H1 (cell line): ENCODE measurements around the gene MRPL55. TPM values are rescaled to one million over a fixed set of nuclear protein-coding genes. Genes with fewer than 3 reads are reported as not detected.

Experiments
- CTCF ChIA-PET: fragments of 300-600 bp; sonication (Branson Sonifier 250); formaldehyde crosslinking; loops from one replicate; lab custom pipeline; 2021; ENCODE audit not compliant: partially characterized antibody; lab: Charles Lee
- POLR2A ChIA-PET: fragments of 300-600 bp; sonication (Branson Sonifier 250); formaldehyde crosslinking; loops from one replicate; lab custom pipeline; 2021; ENCODE audit warnings: inconsistent platforms; ENCODE audit not compliant: partially characterized antibody; lab: Charles Lee
- DNase-seq, 2 experiments: peaks; one replicate each; pipeline versions ENCODE4 v3.0.0 to v3.0.0-alpha.2; 2010 to 2022; ENCODE audit warnings: low spot score in 2 of 2, low read depth in 1 of 2, mixed read lengths in 1 of 2
- FAIRE-seq: peaks from 2 replicates; lab custom pipeline; 2011; peaks lifted over from hg19 to GRCh38; lab: Jason Lieb, UNC
- H2AFZ ChIP-seq: 2 replicates; pipeline ENCODE4 v1.8.1; 2012; ENCODE audit warnings: low read length, inconsistent platforms
- H2AK5ac ChIP-seq: 2 replicates; pipeline ENCODE4 v1.6.1; 2013; ENCODE audit warnings: low read depth, low read length
- H2BK120ac ChIP-seq: replicated peaks from 2 replicates; pipeline ENCODE3; 2013; ENCODE audit warnings: low read depth, low read length, inconsistent platforms
- H2BK12ac ChIP-seq: 2 replicates; pipeline ENCODE4 v1.6.1; 2013; ENCODE audit warnings: low read depth, low read length
- H2BK15ac ChIP-seq: 2 replicates; pipeline ENCODE4 v1.6.1; 2013; ENCODE audit warnings: low read length
- H2BK20ac ChIP-seq: 2 replicates; pipeline ENCODE4 v1.6.1; 2013; ENCODE audit warnings: low read length
- H2BK5ac ChIP-seq: 2 replicates; pipeline ENCODE4 v1.6.1; 2013; ENCODE audit warnings: low read depth, low read length
- H3K14ac ChIP-seq: 2 replicates; pipeline ENCODE4 v1.6.1; 2013; ENCODE audit warnings: inconsistent platforms; ENCODE audit not compliant: insufficient read length
- H3K18ac ChIP-seq: 2 replicates; pipeline ENCODE4 v1.6.1; 2013; ENCODE audit warnings: low read length; ENCODE audit errors: extremely low read depth
- H3K23ac ChIP-seq: 2 replicates; pipeline ENCODE4 v1.6.1; 2013; ENCODE audit warnings: inconsistent platforms; ENCODE audit not compliant: insufficient read length
- H3K23me2 ChIP-seq: 2 replicates; pipeline ENCODE4 v1.6.1; 2013; ENCODE audit warnings: low read depth, low read length
- H3K27ac ChIP-seq: 2 replicates; pipeline ENCODE4 v1.6.1; 2011; ENCODE audit warnings: low read depth, low read length, inconsistent platforms
- H3K27me3 ChIP-seq, 4 experiments: replicated peaks in 1 of 4; 1 replicate in 1 of 4; 2 replicates in 3 of 4; pipeline versions ENCODE4 v1.6.1 to v1.8.1; 2011 to 2013; ENCODE audit warnings: low read length in 3 of 4, mild to moderate bottlenecking in 3 of 4, inconsistent platforms in 2 of 4, mixed read lengths in 2 of 4, moderate library complexity in 1 of 4; ENCODE audit not compliant: control insufficient read depth in 3 of 4, insufficient read depth in 3 of 4; ENCODE audit errors: extremely low read depth in 1 of 4
- H3K36me3 ChIP-seq, 4 experiments: 2 replicates each; pipeline versions ENCODE4 v1.6.1 to v1.8.1; 2011 to 2013; ENCODE audit warnings: mild to moderate bottlenecking in 4 of 4, low read length in 3 of 4, moderate library complexity in 2 of 4, control low read depth in 1 of 4, inconsistent platforms in 1 of 4; ENCODE audit not compliant: insufficient read depth in 4 of 4, control insufficient read depth in 2 of 4
- H3K4ac ChIP-seq: replicated peaks from 2 replicates; pipeline ENCODE3; 2013; ENCODE audit warnings: low read length, low read depth, mixed read lengths, inconsistent platforms; ENCODE audit not compliant: insufficient read length
- H3K4me1 ChIP-seq, 4 experiments: replicated peaks in 1 of 4; 1 replicate in 1 of 4; 2 replicates in 3 of 4; pipeline versions ENCODE4 v1.6.1 to v1.8.1; 2011 to 2013; ENCODE audit warnings: low read length in 3 of 4, inconsistent platforms in 2 of 4, mixed read lengths in 1 of 4; ENCODE audit not compliant: insufficient read depth in 4 of 4, control insufficient read depth in 3 of 4
- H3K4me2 ChIP-seq, 2 experiments: 2 replicates each; pipeline versions ENCODE4 v1.6.1 to v1.8.1; 2011 to 2013; ENCODE audit warnings: low read depth in 2 of 2, low read length in 2 of 2, control low read depth in 1 of 2, inconsistent platforms in 1 of 2, mild to moderate bottlenecking in 1 of 2; ENCODE audit not compliant: insufficient read depth in 1 of 2
- H3K4me3 ChIP-seq, 4 experiments: fragments of 200-600, 300-600 bp in 1 of 4; sonication (generic), shearing (Covaris generic), sonication (Bioruptor Twin) in 1 of 4; 2 replicates each; pipeline versions ENCODE4 v1.5.1 to v1.8.1; 2011 to 2016; ENCODE audit warnings: low read length in 4 of 4, low read depth in 3 of 4, control low read depth in 2 of 4, inconsistent platforms in 2 of 4, mild to moderate bottlenecking in 2 of 4, mixed read lengths in 1 of 4, moderate library complexity in 1 of 4; ENCODE audit not compliant: insufficient read depth in 2 of 4; ENCODE audit errors: extremely low read depth in 1 of 4
- H3K56ac ChIP-seq: replicated peaks from 2 replicates; pipeline ENCODE3; 2013; ENCODE audit warnings: low read depth, mild to moderate bottlenecking, mixed read lengths, low read length, inconsistent platforms; ENCODE audit not compliant: insufficient read length
- H3K79me1 ChIP-seq: 2 replicates; pipeline ENCODE4 v1.6.1; 2013; ENCODE audit warnings: low read depth, low read length, control low read depth
- H3K79me2 ChIP-seq, 2 experiments: 2 replicates each; pipeline versions ENCODE4 v1.6.1 to v1.8.1; 2012 to 2013; ENCODE audit warnings: low read length in 2 of 2, mild to moderate bottlenecking in 2 of 2, inconsistent platforms in 1 of 2; ENCODE audit not compliant: insufficient read depth in 2 of 2, control insufficient read depth in 1 of 2
- H3K9ac ChIP-seq, 4 experiments: replicated peaks in 1 of 4; 1 replicate in 1 of 4; 2 replicates in 3 of 4; pipeline versions ENCODE4 v1.6.1 to v1.8.1; 2011 to 2013; ENCODE audit warnings: low read depth in 3 of 4, low read length in 3 of 4, control low read depth in 2 of 4, mild to moderate bottlenecking in 2 of 4, moderate library complexity in 2 of 4, inconsistent platforms in 1 of 4; ENCODE audit errors: extremely low read depth in 1 of 4
- H3K9me3 ChIP-seq, 2 experiments: 2 replicates each; pipeline versions ENCODE4 v1.6.1 to v1.8.1; 2012 to 2013; ENCODE audit warnings: mild to moderate bottlenecking in 2 of 2, moderate library complexity in 2 of 2, control low read depth in 1 of 2, inconsistent platforms in 1 of 2, low read depth in 1 of 2, low read length in 1 of 2, mixed read lengths in 1 of 2; ENCODE audit not compliant: insufficient read depth in 2 of 2
- H4K20me1 ChIP-seq, 2 experiments: replicated peaks in 1 of 2; 2 replicates each; pipeline versions ENCODE3 to v1.8.1; 2011 to 2013; ENCODE audit warnings: inconsistent platforms in 2 of 2, low read length in 2 of 2, mild to moderate bottlenecking in 1 of 2; ENCODE audit not compliant: insufficient read depth in 2 of 2, control insufficient read depth in 1 of 2
- H4K5ac ChIP-seq: 2 replicates; pipeline ENCODE4 v1.6.1; 2013; ENCODE audit warnings: low read length, low read depth, mixed read lengths, inconsistent platforms; ENCODE audit not compliant: insufficient read length
- H4K8ac ChIP-seq: 2 replicates; pipeline ENCODE4 v1.8.0; 2013; ENCODE audit warnings: mild to moderate bottlenecking, moderate library complexity, low read length, inconsistent platforms; ENCODE audit not compliant: insufficient read depth; ENCODE audit errors: extremely low read depth
- H4K91ac ChIP-seq: replicated peaks from 2 replicates; pipeline ENCODE3; 2013; ENCODE audit warnings: low read length, mixed read lengths, inconsistent platforms; ENCODE audit not compliant: insufficient read length
- BCL11A ChIP-seq, 2 experiments: IDR thresholded peaks; one replicate each; pipeline ENCODE4 v1.6.1; 2011; ENCODE audit warnings: low read depth in 2 of 2, low read length in 2 of 2, mild to moderate bottlenecking in 2 of 2
- BRCA1 ChIP-seq: IDR thresholded peaks from 2 replicates; pipeline ENCODE4 v1.6.1; 2012; ENCODE audit warnings: low read depth, low read length, improper control_type of control experiment
- CREB1 ChIP-seq: IDR thresholded peaks from 2 replicates; pipeline ENCODE4 v1.6.1; 2012; ENCODE audit warnings: inconsistent platforms
- FOSL1 ChIP-seq: IDR thresholded peaks from 2 replicates; pipeline ENCODE4 v1.6.1; 2011; ENCODE audit warnings: mild to moderate bottlenecking, low read depth, low read length, moderate library complexity; ENCODE audit not compliant: insufficient read depth
- SIN3A ChIP-seq, 2 experiments: IDR thresholded peaks in 1 of 2; conservative IDR thresholded peaks in 1 of 2; 2 replicates each; pipeline ENCODE4 v1.6.1; 2011 to 2012; ENCODE audit warnings: low read length in 2 of 2, improper control_type of control experiment in 1 of 2, low read depth in 1 of 2, mild to moderate bottlenecking in 1 of 2
- WGBS, 2 experiments: shearing (Covaris generic) in 1 of 2; methylation state at CpG; one replicate each; pipeline versions ENCODE4 v1.1.6 to v1.1.7; 2013 to 2015; ENCODE audit warnings: low lambda C conversion rate in 2 of 2, mixed read lengths in 2 of 2, inconsistent platforms in 1 of 2, low coverage in 1 of 2, missing lambda C conversion rate in 1 of 2; ENCODE audit not compliant: insufficient replicate concordance in 2 of 2, insufficient coverage in 1 of 2, insufficient read length in 1 of 2; ENCODE audit errors: extremely low coverage in 1 of 2, missing lambda C conversion rate in 1 of 2; 5-methylcytosine and 5-hydroxymethylcytosine counted together
- polyA plus RNA-seq, 7 experiments: library from polyadenylated mRNA; depleted of rRNA in 3 of 7; stranded (reverse) in 5 of 7; unstranded in 2 of 7; fragments of >200 nt in 5 of 7; fragments of 200-250 nt in 2 of 7; gene quantifications; 1 replicate in 5 of 7; 2 replicates in 1 of 7; 4 replicates in 1 of 7; pipeline versions ENCODE4 v1.2.1 to v1.2.3, GENCODE V29; 2011 to 2013; ENCODE audit warnings: missing spikeins in 2 of 7, mixed read lengths in 2 of 7
- total RNA-seq: library from RNA; stranded (reverse); fragmentation: NEBNext Ultra II Directional; extraction: Animal tissue kit (Norgen Biotek cat#: 25700); gene quantifications from 2 replicates; pipeline ENCODE4 v1.2.1, GENCODE V29; 2021

MRPL55 gene
- total and polyA plus RNA-seq, 2 of the 8 experiments (the other 6 are each of a cell fraction or from before 2014, with no cell fraction given), result 59.0 to 244 TPM

DNA sequence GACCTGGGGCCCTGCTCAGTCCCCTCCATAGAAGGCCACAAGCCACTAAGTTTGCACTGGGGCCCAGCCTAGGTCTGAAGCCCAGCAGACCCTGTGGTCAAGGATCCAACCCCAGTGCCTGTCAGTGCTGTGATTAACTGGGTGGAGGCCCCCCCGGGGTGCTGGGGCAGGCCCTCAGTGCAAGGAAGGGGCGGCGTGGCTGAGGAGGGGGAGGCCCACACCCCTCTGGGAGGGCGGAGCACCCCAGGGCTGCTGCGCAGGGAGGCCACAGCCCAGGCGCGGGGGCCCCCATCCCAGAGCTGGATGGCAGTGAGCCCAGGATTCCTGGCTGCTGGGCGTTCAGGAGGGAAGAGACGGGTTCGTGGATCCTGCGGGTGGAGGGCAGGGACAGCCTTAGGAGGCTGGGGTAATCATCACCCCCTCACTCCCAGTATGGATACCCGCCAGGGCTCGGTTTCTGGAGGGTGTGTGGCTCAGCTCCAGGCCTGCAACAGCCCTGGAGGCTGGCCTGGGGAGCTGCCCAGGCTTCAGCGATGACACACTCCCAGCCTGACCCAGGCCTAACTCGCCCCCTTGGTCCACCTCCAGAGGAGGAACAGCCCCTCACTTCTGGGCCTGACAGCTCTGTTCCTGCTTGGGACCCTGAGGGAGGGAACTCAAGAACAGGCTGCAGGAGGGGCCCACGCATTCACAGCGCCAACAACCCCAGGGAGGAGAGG is 41.5 kb upstream of the MRPL55 start:
- CTCF ChIA-PET, result interaction anchor here (0.9 to 2.8 kb wide), 7 partner anchors 11 to 152 kb away, joined by 3 to 10 read pairs (median 4); partner anchors contain the start of genes GUK1 and IBA57
- Histone ChIP-seq H4K91ac (no peak overlapping the region), H3K4me3 (no peak overlapping the region), H2AFZ (no peak overlapping the region), H3K79me1 (no peaks in the 10 kb centered on the region; the same call in none of the 2 replicates), H4K8ac (peak overlapping the region; percentile 45; the same call in 1 of the 2 replicates), H3K9me3 (no peaks in the 10 kb centered on the region), H3K9ac (no peak overlapping the region), H3K23ac (no peak overlapping the region), H3K27me3 (0 out of 7 replicates have a peak, but pooled peaks cover 0 to 5% (median 0%) of the 10 kb centered on the region in 4 experiments), H2BK5ac (peak overlapping the region; percentile 44; the same call in 1 of the 2 replicates)
- POLR2A ChIA-PET, result interaction anchor here (1.0 to 5.5 kb wide), 4 partner anchors 10 to 53 kb away, joined by 3 to 44 read pairs (median 10); partner anchors contain the start of genes GUK1 and IBA57
- TF ChIP-seq CREB1 (no peak), SIN3A (conservative IDR thresholded peaks at IDR 0.05 in 1 of 2, IDR thresholded peaks at IDR 0.05 in 1 of 2; ENCODE audit: low read depth in 1 of 2, low read length in 2 of 2) (no peak), BCL11A (IDR thresholded peaks at IDR 0.05; ENCODE audit: low read depth in 2 of 2, low read length in 2 of 2) (no peak), BRCA1 (no peak), FOSL1 (no peak)
- TF ChIP-seq, all 59 proteins: peak for 0
- H2BK20ac ChIP-seq, result no peak overlapping the region
- H3K23me2 ChIP-seq, result no peaks in the 10 kb centered on the region; the same call in 1 of the 2 replicates
- H3K4me1 ChIP-seq, result peaks cover 0 to 10% (median 4%) of the 10 kb centered on the region in 4 experiments; a peak in 1 of 7 replicates
- H2BK120ac ChIP-seq, result no peak overlapping the region
- no peak overlapping the region for H3K56ac ChIP-seq
- H3K79me2 ChIP-seq, result no peaks in the 10 kb centered on the region
- no peak overlapping the region for H2BK15ac ChIP-seq
- peak in 1 of 2 experiments; percentile 42 for DNase-seq
- no peak overlapping the region for H3K4ac ChIP-seq
- no peak overlapping the region for H3K14ac ChIP-seq
- H3K27ac ChIP-seq, result no peak overlapping the region
- peak overlapping the region; percentile 60; the same call in 1 of the 2 replicates for H2BK12ac ChIP-seq
- no peak overlapping the region for H3K18ac ChIP-seq
- no peak overlapping the region for H3K4me2 ChIP-seq
- FAIRE-seq, result no peak
- H4K5ac ChIP-seq, result no peak overlapping the region
- H3K36me3 ChIP-seq, result no peaks in the 10 kb centered on the region
- H2AK5ac ChIP-seq, result no peak overlapping the region
- 91% methylated on average over 11 of the region's 17 CpGs; no CpG with 5 or more reads in 1 of the 2 experiments for WGBS, 2 experiments
- H4K20me1 ChIP-seq, result peaks cover 0 to 10% of the 10 kb centered on the region in 2 experiments
